AG09309 (cell line): ENCODE data around the gene NAV3.

Experiments used
- DNase-seq: peaks from one replicate; pipeline ENCODE4 v3.0.0-alpha.2; 2010; ENCODE audit warnings: low read depth
- H3K4me3 ChIP-seq: 2 replicates; pipeline ENCODE4 v1.5.1; 2011; ENCODE audit warnings: mild to moderate bottlenecking, low read depth, low read length, moderate library complexity; ENCODE audit not compliant: control insufficient read depth
- TF ChIP-seq, protein P1 (sequence below): IDR thresholded peaks from 2 replicates; pipeline ENCODE4 v1.5.1; 2011; ENCODE audit warnings: mild to moderate bottlenecking, low read depth, low read length, inconsistent platforms; ENCODE audit not compliant: insufficient read depth, control insufficient read depth; ENCODE audit errors: missing control alignments

Gene NAV3

DNA sequence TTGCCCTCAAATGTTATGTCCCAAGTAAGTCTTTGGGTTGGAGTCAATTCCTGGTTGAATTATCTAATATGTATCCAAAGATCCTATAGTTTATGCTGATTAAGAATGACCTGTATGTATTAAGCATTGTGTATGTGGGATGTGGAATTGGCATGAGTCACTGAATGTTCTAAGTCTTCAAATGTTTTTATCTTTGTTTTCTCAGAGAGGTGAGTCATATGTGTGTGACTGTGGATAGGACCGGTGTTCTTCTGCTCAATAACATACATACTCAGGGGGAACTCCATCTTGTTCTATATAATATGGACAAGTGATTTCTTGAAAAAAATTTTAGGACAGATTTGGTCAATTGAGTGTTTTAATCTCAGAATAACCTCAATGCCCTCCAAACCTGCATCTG, 57.9 kb downstream of the NAV3 start:
- DNase-seq, result no peak
- TF ChIP-seq, protein P1, sequence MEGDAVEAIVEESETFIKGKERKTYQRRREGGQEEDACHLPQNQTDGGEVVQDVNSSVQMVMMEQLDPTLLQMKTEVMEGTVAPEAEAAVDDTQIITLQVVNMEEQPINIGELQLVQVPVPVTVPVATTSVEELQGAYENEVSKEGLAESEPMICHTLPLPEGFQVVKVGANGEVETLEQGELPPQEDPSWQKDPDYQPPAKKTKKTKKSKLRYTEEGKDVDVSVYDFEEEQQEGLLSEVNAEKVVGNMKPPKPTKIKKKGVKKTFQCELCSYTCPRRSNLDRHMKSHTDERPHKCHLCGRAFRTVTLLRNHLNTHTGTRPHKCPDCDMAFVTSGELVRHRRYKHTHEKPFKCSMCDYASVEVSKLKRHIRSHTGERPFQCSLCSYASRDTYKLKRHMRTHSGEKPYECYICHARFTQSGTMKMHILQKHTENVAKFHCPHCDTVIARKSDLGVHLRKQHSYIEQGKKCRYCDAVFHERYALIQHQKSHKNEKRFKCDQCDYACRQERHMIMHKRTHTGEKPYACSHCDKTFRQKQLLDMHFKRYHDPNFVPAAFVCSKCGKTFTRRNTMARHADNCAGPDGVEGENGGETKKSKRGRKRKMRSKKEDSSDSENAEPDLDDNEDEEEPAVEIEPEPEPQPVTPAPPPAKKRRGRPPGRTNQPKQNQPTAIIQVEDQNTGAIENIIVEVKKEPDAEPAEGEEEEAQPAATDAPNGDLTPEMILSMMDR, result no peak
- no peak overlapping the region for H3K4me3 ChIP-seq

DNA sequence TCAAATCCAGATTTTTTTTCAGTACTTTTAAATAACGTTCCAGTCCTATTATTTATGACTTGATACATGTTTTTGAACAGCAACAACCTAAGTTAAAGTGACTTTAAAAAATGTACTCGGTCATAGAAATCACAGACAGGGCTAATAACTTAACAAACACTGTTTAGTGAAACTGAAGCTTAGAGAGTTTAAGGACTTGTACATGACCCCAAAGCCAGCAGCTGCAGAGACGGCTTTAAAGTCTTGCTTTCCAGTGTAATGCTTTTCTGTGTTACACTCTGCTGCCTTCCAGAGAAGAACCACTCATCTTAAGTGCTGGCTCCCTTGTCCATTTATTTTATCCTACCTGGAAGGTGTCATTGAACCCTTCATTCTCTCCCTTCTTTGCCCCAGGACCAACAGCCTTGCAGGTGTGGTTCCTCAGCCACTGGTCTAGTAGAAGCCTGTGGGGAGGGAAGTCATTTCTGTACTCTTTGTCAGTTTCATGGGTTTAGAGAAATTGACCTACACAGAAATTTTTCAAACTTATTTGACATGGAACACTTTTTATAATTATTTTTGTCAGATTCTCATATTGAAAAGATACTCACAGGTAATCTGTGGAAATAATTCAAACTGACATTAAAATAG, 60.9 kb downstream of the NAV3 start:
- no peak for DNase-seq
- H3K4me3 ChIP-seq, result no peak overlapping the region
- TF ChIP-seq, protein P1, result no peak

DNA sequence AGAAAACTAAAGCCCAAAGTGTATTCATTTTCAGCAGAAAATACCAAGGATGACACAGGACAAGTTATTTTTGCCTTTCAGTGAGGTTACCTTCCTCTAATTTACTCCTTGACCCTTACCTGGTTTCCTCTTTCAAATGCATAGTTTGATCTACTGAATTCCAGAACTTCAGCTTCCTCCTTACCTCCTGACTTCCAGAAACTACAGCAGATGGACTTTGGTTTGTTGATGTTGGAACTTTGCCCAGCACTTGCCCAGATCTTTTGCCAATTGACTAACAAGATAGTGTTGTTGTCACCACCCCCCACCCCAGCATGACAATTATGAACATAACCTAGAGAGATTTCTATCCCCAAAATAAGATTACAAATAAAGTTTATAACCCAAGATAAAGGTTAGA, 63.2 kb downstream of the NAV3 start:
- TF ChIP-seq, protein P1, result no peak
- no peak overlapping the region for H3K4me3 ChIP-seq
- no peak for DNase-seq

DNA sequence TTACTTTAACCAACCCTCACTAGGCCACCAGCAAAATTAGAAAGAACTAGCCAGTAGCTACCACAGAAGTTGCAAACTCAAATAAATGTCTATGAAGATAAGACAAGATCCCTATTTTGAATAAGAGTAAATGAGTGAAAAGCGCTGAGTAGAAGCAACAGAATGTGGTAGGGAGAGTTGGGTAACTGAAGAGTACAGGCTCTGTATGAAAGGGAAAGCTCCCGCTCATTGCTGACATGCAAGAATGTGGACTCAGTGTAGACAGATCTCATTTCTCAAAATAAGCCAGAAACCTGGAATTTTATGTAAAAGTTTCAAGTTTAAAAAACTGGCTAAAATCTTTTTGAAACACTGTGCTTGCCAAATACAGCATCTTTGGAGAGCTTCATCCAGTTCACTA, 63.9 kb downstream of the NAV3 start:
- TF ChIP-seq, protein P1, result no peak
- H3K4me3 ChIP-seq, result no peak overlapping the region
- no peak for DNase-seq

DNA sequence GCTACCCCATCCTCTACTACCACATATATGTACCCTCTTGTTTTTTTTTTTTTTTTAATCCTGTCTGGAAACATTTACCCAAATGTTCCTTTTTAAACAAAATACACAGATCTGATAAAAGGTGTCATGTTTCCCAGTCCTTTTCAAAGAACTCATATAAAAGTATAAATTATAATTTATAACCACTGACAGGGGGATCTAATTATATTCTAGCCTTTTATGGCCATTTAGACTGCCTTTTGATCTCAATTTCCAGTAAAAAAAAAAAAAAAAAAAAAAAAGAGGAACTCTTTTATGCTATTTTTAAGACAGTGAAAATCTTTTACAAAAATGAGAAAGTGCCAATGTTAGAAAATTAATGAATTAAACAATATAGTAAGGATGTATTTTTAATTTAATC, 65.0 kb downstream of the NAV3 start:
- TF ChIP-seq, protein P1, result no peak
- no peak overlapping the region for H3K4me3 ChIP-seq

DNA sequence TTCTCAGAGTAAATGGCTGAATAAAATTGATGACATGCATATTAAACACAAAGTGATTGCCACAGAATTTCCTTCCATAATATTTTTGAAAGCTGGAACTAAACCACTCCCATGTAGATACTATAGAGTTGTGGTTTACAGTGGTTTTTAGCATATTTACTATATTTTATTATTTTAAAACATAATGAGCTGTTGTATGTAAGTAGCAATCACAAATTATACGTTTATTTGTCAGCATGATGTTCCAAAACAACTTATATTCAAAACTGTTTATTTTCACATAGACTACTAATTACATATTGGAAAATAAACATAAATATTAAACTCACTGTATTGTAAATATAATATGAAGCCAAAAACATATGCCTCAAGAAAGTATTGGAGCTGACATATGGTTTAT, 77.2 kb downstream of the NAV3 start:
- TF ChIP-seq, protein P1, result no peak
- no peak for DNase-seq

More for the DNA sequence above, 65.0 kb downstream of the NAV3 start:
- no peak for DNase-seq

More for the DNA sequence above, 77.2 kb downstream of the NAV3 start:
- H3K4me3 ChIP-seq, result no peak overlapping the region
